GM21737 (cell line): ENCODE data around the gene HPCAL1.

Source experiments
- ATAC-seq: cut with Tn5 transposase; IDR thresholded peaks from one replicate; pipeline ENCODE4 v1.9.1; 2021; ENCODE audit warnings: mild to moderate bottlenecking, moderate library complexity; ENCODE audit not compliant: unreplicated experiment

Gene HPCAL1

GRCh38 chr2:10382354-10383061, 79.8 kb downstream of the HPCAL1 start:
- ATAC-seq: peak; percentile 63

DNA sequence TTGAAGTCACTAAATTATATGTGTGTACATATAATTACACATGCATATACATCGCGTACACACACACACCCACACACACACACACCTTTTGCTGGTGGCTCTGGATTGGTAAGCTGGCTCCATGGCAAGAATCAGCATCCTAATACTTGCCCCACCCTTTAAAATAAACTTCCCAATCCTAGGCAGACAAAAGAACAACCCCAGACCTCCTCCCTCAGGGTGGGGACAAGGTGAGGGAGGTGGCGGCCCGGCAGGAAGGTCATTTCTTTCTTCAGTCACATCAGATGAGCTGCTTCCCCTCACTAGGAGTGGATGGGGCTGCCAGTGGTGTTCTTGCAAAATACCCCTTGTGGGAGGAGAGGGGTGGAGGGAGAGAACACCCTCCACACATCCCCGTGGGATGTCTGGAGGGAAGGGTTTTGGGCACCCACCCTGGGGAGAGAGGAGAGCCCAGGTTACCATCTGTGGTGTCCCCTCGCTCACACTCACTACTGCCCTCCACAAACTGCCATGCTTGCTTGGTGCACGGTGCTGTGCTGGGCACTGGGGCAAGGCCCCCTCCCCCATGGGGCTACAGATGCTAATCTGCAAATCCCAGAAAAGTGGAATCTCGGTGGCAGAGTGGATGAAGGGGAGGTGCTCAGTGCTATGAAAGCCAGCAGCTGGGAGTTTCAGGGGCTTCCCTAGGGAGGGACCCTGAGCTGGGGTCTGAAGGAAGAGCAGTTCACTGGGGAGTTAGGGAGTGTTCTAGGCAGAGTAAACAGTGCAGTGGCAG, 81.4 kb downstream of the HPCAL1 start:
- no peak for ATAC-seq

- ATAC-seq: no peak
Measured at GRCh38 chr2:10385501-10385900, 82.8 kb downstream of the HPCAL1 start.

DNA sequence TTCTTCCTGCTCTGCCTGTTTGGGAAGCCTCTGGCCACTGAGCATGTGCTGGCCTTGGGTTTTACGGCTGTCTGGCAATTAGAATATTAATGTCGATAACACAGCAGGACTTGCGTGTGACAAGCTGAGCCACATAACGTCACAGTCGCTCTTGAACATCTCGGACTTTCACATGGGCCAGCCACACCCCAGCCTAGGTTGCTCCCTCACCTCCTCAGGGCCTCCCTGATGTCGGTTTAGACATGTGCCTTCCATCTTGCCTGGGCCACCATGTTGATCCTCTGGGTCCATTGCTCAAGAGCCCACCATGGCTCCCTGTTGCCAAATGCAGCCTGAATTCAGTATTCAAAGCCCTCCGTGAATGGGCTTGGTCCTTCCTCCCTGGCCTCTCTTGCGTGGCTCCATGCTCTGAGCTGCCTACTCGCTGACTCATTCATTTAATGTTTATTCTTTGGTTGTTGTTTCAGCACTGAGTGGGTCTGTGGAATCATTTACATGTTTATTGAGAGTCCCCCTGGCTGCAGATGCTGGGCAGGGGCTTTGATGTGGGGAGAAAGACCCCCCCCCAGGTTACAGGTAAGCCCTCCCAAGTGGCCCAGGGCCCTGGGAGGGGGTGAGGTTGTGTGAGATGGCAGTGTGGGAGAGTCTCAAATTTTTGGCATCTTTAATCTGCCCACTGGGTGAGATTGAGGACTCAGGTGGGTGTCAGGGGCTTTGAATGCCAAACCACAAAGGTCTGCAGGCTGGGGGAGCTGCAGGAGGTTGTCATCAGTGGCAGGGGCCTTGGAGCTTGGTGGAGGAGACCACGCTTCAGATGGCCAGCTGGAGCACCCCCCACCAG, 83.4 kb downstream of the HPCAL1 start:
- no peak for ATAC-seq

- ATAC-seq: no peak
Measured at GRCh38 chr2:10387033-10387432, 84.3 kb downstream of the HPCAL1 start.

- ATAC-seq: no peak
Measured at GRCh38 chr2:10388954-10389560, 86.4 kb downstream of the HPCAL1 start.

GRCh38 chr2:10389573-10389972, 86.9 kb downstream of the HPCAL1 start:
- ATAC-seq: no peak

GRCh38 chr2:10390369-10390801, 87.7 kb downstream of the HPCAL1 start:
- ATAC-seq: no peak

DNA sequence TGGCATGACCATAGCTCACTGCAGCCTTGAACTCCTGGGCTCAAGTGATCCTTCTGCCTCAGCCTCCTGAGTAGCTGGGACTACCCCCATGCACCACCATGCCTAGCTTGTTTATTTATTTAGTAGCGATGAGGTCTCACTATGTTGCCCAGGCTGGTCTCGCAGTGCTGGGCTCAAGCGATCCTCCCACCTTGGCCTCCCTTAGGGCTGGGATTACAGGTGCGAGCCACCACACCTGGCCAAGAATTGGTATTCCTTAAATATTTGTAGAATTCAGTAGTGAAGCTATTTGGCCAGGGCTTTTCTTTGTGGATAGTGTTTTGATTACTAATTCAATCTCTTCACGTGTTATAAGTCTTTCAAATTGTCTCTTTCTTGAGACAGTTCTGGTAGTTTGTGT, 89.4 kb downstream of the HPCAL1 start:
- ATAC-seq: no peak

GRCh38 chr2:10392548-10392947, 89.8 kb downstream of the HPCAL1 start:
- no peak for ATAC-seq

GRCh38 chr2:10392951-10393639, 90.4 kb downstream of the HPCAL1 start:
- ATAC-seq: no peak

DNA sequence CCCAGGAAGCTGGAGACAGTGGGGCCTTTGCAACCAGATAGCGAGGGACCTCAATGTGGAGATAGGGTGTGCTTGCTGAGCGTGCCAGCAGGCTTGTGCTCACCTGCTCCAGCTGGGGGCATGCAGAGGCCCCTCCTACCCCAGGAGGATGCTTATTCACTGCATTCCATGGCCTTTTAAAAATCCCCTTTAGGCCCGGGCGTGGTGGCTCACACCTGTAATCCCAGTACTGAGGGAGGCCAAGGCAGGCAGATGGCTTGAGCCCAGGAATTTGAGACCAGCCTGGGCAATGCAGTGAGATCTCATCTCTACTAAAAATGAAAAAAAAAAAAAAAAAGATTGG, 90.9 kb downstream of the HPCAL1 start:
- ATAC-seq: no peak

- no peak for ATAC-seq
Measured at GRCh38 chr2:10395893-10396292, 93.2 kb downstream of the HPCAL1 start.

GRCh38 chr2:10396464-10396863, 93.8 kb downstream of the HPCAL1 start:
- no peak for ATAC-seq

DNA sequence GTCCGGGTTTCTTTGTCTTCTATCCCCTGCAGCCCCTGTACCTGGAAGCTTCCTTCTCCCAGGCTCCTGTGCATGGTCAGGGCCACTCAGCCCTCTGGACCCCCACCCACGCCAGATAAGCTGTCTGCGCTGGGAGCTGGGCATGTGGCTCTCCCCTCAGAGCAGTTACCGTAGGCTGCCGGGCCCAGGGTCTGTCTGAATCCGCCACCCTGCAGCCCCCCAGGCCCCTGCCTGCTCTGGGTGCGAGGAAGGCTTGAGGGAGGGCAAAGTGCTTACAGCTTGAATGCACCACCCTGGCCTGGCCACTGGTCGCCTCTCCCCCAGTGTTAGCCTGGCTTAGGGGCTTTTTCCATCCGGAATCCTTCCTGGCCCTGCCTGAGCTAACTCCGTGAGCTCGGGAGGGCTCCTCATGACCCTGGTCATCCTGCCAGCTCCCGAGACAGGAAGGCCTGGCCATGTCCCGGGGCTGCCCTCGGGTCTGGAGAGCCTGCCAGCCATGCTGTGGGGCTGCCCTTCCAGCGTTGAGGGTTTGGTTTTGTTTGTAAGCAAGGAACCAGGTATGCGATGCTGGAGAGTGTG, 94.7 kb downstream of the HPCAL1 start:
- ATAC-seq: no peak

- ATAC-seq: no peak
Measured at GRCh38 chr2:10397878-10398277, 95.2 kb downstream of the HPCAL1 start.

DNA sequence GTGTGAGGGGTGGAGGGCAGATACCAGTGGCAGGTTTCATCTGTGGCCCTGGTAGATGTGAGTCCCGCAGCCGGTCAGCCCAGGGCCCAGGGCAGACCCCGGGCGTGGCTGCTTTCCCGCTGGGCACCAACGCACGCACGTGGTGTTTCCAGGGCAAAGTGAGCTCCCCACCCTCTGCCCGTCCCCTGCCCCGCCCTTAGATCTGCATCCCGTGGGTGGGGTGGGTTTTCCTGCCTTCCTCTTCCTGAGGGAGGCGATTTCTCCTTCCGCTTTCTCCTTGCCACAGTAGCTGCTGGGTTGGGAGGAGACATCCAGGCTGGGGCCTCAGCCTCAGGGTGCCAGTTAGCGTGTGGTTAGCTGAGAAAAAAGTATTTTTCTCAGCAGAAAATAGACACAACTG, 95.8 kb downstream of the HPCAL1 start:
- ATAC-seq: no peak

GRCh38 chr2:10399358-10399757, 96.7 kb downstream of the HPCAL1 start:
- no peak for ATAC-seq

DNA sequence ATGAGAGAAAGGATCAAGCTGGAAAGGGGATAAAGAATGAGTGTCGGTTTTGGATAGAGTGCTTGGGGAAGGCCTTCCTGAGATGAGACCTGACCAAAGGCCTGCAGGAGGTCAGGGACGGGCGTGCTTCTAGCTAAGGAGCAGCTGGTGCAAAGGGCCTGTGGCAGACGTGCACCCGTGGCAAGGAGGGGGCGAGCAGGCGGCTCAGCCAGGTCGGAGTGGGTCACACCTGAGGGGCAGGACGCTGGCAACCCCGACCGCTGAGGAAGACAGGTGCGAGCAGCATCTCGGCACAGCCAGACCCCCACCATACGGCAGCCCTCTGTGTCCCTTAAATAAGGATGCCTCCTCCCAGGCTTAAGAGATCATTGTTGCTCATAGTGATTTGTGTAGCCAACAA, 97.3 kb downstream of the HPCAL1 start:
- ATAC-seq: no peak

DNA sequence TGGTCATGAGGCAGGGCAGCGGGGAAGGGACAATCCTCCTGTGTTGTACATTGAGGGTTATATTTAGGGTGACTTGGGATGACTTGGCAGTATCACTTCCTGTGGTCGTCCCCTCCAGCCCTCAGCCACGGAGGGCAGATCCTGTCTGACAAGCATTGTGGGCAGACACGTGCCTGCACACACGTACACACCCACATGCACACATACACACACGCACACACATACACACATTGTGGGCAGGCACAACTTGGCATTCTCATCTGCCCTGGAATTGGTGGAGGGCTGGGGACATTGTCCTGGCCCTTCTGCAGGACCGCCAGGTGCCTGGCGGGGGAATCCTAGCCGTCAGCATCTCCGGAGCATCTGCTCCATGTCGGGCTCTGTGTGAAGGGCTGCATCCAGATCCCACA, 97.9 kb downstream of the HPCAL1 start:
- ATAC-seq: no peak
